ENCODE data around the gene TTLL9. TPM values are rescaled to one million over a fixed set of nuclear protein-coding genes. Genes with fewer than 3 reads are reported as not detected.

TTLL9 gene
- total RNA-seq, 6 donors from 2014 or later: 0.31 to 20.7 (median 4.4) TPM

DNA sequence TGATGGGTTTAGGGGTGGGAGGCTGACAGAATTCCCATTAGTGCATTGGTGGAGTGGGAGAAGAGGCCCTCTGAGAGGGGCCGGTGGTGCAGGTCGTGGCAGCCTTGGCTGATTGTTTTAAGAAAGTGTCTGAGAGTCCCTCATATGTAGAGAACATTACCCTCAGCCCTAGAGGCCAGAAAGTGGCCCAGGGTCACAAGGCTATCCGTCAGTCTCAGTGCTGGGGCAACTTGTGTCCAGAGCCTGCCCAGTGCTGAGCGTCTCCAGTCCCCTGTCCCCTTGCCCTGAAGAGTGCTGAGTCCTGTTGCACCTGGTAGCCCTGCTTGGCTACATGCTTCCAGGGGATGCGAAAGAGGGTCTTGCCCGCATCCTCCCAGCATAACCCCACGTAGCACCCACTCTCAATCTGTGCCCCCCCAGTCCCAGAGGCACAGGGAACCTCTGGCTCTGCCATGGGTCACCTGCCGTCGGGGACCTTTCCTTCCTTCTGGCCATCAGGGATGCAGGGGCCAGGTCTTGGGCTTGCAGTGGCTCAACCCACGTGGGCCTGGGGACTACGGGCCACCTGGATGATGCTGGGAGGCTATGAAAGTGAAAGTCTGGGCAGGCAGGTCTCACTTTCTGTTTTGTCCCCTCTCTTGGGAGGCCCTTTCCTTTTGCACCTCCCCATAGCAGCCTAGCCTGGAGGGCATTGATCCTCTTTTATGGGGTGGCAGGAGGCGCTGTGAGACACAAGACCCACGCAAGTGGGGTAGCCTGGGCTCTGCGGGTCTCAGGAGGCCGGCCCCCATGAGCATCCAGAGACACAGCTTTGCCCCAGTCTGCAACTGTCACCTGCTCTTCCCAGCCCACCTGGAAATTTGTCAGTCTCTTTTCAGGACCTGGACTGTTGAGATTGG is 12.3 kb upstream of the TTLL9 start:
- H3K36me3 ChIP-seq: no peaks in the 10 kb centered on the region
- peaks cover 16 to 17% (median 16%) of the 10 kb centered on the region in 4 donors for H3K4me1 ChIP-seq
- no peak overlapping the region for H3K4me3 ChIP-seq
- TF ChIP-seq, protein P1, sequence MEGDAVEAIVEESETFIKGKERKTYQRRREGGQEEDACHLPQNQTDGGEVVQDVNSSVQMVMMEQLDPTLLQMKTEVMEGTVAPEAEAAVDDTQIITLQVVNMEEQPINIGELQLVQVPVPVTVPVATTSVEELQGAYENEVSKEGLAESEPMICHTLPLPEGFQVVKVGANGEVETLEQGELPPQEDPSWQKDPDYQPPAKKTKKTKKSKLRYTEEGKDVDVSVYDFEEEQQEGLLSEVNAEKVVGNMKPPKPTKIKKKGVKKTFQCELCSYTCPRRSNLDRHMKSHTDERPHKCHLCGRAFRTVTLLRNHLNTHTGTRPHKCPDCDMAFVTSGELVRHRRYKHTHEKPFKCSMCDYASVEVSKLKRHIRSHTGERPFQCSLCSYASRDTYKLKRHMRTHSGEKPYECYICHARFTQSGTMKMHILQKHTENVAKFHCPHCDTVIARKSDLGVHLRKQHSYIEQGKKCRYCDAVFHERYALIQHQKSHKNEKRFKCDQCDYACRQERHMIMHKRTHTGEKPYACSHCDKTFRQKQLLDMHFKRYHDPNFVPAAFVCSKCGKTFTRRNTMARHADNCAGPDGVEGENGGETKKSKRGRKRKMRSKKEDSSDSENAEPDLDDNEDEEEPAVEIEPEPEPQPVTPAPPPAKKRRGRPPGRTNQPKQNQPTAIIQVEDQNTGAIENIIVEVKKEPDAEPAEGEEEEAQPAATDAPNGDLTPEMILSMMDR (IDR thresholded peaks at IDR 0.05): no peak
- TF ChIP-seq POLR2A (IDR thresholded peaks at IDR 0.05): no peak
- TF ChIP-seq POLR2AphosphoS5 (IDR thresholded peaks at IDR 0.05): no peak
- TF ChIP-seq EP300 (IDR thresholded peaks at IDR 0.05): no peak
- no peak for ATAC-seq (ENCODE audit: low FRiP score in 2 of 2)
- no peak for DNase-seq
- H3K9me3 ChIP-seq: no peaks in the 10 kb centered on the region
- 73% methylated on average over 12 to 14 of the region's 15 CpGs for WGBS, 2 donors
- no peak overlapping the region for H3K27ac ChIP-seq
- peaks cover 0 to 11% (median 6%) of the 10 kb centered on the region in 4 donors for H3K27me3 ChIP-seq

DNA sequence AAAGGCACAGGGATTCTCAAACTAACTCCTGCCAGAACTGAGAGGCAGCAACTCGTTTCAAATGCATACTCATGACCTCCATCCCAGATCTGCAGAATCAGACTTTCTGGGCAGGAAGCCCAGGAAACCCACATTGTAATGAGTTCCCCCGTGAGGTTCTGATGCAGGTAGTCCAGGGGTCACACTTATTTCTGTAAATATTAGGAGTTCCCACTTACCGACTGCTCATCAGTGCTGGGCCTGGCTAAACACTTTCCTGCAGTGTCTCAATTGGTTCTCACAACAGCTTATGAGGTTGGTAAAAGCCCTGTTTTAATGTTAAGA is 11.7 kb upstream of the TTLL9 start:
- Histone ChIP-seq H3K27ac (no peak overlapping the region), H3K27me3 (peaks cover 0 to 11% (median 6%) of the 10 kb centered on the region in 4 donors), H3K9me3 (no peaks in the 10 kb centered on the region), H3K36me3 (no peaks in the 10 kb centered on the region), H3K4me1 (peaks cover 16 to 17% (median 16%) of the 10 kb centered on the region in 4 donors), H3K4me3 (no peak overlapping the region)
- DNase-seq (no peak), ATAC-seq (ENCODE audit: low FRiP score in 2 of 2) (no peak)
- TF ChIP-seq POLR2AphosphoS5 (IDR thresholded peaks at IDR 0.05): no peak
- no peak for TF ChIP-seq EP300 (IDR thresholded peaks at IDR 0.05)
- no peak for TF ChIP-seq POLR2A (IDR thresholded peaks at IDR 0.05)
- TF ChIP-seq, protein P1 (IDR thresholded peaks at IDR 0.05): no peak
- 27 to 100% methylated on average over 1 to 3 of the region's 3 CpGs for WGBS, 2 donors

DNA sequence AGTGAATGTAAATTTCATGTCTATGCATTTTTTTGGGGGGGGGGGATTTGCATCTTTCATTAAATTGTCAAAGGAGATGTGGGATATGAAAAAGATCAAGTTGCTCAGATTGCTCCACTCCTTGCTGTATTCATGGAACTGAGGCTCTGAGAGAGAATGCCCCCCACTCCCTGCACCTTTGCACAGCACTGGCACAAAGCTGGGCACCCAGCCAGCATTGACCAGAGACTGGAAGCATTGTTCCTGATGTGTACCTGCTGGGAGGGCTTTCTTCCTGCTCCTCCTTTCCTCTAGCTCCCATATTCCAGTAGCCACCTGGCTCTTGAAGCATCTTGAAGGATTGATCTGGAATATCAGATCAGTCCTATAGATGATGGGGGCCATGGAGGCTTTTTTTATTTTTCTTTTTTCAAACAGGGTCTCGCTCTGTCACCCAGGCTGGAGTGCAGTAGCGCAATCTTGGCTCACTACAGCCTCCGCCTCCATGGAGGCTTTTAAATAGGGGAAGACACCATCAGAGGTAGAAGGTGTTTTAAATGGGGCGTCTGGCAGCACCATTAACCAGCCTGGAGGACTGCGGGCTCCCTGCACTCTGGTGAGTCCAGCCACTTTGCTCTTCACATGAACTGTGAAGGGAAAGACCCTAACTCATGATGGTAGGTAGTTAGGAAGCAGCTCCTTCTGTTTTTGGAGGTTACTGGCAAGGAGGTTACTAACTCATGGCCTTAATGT is 11.0 kb upstream of the TTLL9 start:
- no peak overlapping the region for H3K4me3 ChIP-seq
- DNase-seq (no peak), ATAC-seq (ENCODE audit: low FRiP score in 2 of 2) (no peak)
- TF ChIP-seq, protein P1 (IDR thresholded peaks at IDR 0.05): no peak
- TF ChIP-seq POLR2AphosphoS5 (IDR thresholded peaks at IDR 0.05) (no peak), POLR2A (IDR thresholded peaks at IDR 0.05) (no peak), EP300 (IDR thresholded peaks at IDR 0.05) (no peak)
- no peak overlapping the region for H3K27ac ChIP-seq
- peaks cover 0 to 11% (median 6%) of the 10 kb centered on the region in 4 donors for H3K27me3 ChIP-seq
- peaks cover 16 to 17% (median 16%) of the 10 kb centered on the region in 4 donors for H3K4me1 ChIP-seq
- 95 to 100% methylated on average over 5 of the region's 5 CpGs for WGBS, 2 donors
- H3K36me3 ChIP-seq: no peaks in the 10 kb centered on the region
- no peaks in the 10 kb centered on the region for H3K9me3 ChIP-seq

DNA sequence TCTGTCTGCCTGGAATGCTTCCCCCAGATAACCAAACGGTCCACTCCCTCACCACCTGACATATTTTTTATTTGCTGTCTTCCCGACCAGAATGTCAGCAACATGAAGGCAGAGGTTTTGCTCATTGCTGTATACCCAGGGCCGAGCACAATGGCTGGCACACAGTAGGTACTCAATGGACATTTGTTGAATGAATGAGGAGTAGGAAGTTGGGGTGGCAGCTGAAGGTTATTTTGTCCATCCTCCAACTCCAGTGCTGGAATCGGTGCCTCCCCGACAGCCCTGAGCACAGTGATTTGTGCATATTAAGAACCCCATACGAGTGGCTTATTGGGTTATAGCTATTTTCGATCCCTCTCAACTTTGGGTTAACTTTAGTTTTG is 10.4 kb upstream of the TTLL9 start:
- TF ChIP-seq EP300 (IDR thresholded peaks at IDR 0.05) (no peak), POLR2A (IDR thresholded peaks at IDR 0.05) (no peak), POLR2AphosphoS5 (IDR thresholded peaks at IDR 0.05) (no peak)
- TF ChIP-seq, protein P1 (IDR thresholded peaks at IDR 0.05): no peak
- H3K27ac ChIP-seq: no peak overlapping the region
- H3K27me3 ChIP-seq: peaks cover 0 to 11% (median 6%) of the 10 kb centered on the region in 4 donors
- ATAC-seq (ENCODE audit: low FRiP score in 2 of 2): no peak
- H3K36me3 ChIP-seq: no peaks in the 10 kb centered on the region
- DNase-seq: no peak
- WGBS, 2 donors: 65 to 66% methylated on average over 6 to 7 of the region's 7 CpGs
- peaks cover 16 to 17% (median 16%) of the 10 kb centered on the region in 4 donors for H3K4me1 ChIP-seq
- no peaks in the 10 kb centered on the region for H3K9me3 ChIP-seq
- H3K4me3 ChIP-seq: no peak overlapping the region

Measured in upper lobe of left lung (tissue), 6 donors.